Camera-type eye (tissue), 1 donor: ENCODE data around the gene RELL2. TPM values are rescaled to one million over a fixed set of nuclear protein-coding genes. Genes with fewer than 3 reads are reported as not detected.

Experiments used
- total RNA-seq: library from RNA; depleted of rRNA; stranded (reverse); fragments of >200 nt; gene quantifications from one replicate; pipeline ENCODE4 v1.2.3, GENCODE V29; 2014

RELL2 gene, protein sequence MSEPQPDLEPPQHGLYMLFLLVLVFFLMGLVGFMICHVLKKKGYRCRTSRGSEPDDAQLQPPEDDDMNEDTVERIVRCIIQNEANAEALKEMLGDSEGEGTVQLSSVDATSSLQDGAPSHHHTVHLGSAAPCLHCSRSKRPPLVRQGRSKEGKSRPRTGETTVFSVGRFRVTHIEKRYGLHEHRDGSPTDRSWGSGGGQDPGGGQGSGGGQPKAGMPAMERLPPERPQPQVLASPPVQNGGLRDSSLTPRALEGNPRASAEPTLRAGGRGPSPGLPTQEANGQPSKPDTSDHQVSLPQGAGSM
- 4.0 TPM for total RNA-seq

DNA sequence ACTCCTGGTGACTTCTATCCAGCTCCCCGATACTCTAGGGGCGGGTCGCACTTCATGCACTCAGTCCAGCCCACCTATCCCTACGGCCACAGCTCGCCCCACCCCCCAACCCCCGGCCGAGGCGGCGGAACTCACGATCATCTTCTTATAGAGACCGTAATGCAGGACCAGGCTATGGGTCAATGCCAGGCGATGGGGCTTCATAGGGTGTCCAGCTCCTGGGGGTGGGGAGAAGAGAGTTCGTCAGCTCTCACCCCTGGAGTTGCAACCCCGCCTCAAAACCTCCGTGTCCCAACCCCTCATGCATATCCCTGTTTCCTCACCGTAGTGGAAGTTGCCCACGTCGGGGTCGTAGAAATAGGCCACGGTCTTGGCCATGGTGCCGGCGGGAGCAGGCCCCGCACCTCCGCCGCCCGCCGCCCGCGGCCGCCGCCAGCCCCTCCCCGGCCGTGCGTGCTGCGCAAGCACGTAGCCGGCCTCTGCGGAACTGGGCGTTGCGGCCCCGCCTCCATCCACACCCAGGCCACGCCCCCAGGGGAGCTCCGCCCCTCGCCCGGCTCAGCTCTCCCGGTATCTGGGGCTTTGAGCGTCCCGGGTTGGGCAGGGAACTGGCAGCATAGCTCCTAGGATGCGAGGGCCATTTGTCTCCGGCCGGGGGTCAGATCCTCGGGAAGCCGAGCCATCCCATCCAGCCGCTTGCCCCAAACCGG lies at the start of gene RELL2, which contains the start of gene HDAC3:
RELL2 (plus strand) TSS at position 585 of the 710 bp plus-strand sequence. CDS start 1,229 bp downstream, outside the sequence.
HDAC3 (minus strand) TSS at position 437 of the 710 bp plus-strand sequence; CDS start at position 378, 59 bp downstream.

DNA sequence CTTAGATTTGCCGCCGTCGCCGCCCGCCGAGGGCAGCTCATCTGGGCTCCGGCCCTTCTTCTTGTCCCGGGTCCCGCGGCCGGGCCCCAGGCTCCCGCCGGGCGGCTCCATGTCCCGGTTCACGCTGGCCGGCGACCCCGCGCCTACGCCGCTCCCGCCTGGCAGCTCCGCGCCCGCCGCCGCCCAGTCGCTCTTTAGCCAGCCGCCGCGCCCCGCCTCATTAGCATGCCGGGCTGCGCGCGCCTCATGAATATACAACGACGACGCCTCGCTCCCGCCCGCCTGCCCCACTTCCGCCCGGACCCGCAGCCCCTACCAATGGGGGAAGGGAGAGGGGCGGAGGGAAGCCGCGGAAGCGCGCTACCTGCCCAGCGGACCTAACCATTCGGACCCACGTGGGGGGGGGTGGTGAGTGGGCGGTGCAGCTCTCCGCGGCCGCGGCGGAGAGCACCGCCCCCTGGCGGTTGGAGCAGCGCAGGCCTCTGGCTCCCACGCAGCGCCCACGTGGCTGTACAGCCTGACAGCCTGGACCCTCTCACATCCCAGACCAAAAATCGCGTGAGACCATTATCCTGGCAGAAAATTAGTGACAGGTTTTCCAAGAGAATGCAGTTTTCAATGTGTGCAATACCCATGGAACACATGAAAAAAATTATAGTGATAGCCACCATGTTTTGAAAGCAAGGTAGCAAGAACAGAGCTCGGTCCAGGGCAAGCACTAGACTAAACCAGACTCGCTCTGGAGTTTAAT lies 17.8 kb upstream of the RELL2 start, which contains the start of gene DIAPH1:
DIAPH1 (minus strand) TSS at position 197 of the 751 bp plus-strand sequence; CDS start at position 111, 86 bp downstream.

DNA sequence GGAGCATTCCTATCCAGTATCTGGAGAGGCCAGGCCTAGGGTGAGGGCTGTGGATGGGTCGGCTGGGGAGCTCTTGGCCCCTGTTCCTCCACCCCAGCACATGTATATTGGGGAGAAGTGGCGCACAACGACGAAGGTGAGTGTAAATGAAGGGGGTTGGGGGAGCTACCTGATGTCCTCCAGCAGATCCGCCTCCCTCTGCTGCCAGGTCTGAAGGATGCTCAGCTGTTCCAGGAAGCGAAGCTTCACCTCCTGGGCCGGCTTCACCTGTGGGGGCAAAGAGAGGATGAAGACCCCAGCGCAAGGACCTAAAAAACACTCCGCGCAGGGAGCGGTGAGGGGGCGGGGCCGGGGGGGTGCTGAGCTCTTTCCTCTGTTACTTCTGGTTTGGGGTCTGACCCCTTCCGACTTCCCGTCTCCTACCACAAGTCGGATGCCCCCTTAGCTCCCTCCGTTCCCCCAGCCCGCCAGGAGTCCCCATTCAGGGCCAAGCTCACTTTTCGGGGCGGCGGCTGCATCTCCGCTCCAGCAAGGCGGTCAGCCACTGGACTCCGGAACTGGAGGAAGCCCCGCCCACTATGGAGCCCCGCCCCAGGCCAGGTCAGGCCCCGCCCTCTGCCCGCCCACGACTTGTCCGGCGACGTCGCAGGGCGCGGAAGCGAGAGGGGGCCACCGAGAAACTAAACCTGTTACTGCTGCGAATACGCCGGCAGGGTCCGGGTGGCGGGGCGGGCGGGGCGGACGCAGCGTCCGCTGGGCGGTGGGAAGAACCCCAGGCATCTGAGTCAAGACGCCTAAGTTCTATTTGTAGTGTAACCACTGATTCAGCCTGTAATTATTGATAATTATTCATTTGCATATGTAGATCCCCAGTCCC lies 14.3 kb downstream of the RELL2 start, which contains the start of gene FCHSD1:
FCHSD1 (minus strand) TSS at position 568 of the 877 bp plus-strand sequence; CDS start at position 518, 50 bp downstream.

DNA sequence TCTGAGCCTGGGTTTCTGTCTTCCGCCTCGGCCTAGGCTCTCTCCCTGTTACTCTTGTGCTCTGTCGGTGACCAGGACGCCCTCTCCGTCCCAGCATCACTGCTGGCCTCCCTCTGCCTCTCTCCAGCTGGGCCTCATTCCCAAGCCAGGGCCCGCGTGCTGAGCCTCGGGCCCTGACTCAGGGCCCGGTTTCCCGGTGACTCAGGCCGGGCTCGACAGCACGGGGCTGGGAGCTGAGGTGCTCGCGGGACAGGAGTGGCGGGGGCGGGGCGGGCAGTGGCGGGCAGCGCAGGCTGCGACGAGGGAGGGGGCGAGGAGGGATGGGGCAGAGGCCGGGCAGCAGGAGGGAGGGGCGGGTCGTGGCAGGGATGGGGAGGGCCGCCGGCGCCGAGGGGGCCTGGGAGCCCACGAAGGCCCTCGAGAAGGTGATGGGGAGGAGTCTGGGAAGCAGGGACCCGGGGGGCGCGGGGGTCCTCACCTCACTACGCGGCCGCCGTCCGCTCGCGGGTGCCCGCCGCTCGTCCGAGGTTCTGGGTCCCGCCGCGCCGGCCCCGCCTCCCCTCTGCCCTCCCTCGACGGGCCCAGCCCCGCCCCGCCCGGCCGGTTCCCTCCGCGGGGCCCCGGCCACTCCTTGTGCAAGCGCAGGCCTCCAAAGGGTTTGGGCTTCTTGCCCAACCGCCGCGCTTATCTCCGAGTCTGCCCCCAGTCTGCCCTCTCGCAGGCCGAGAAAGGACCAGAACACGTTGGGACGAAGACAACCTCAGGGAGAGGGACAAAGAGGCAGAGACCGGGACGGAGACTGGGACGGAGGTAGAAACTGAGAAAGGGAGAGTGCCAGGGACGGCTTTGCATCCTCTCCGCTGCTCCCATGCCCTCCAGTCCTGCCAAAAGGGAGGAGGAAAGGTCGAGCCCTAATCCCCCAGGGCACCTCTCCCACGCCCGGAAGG lies 45.2 kb downstream of the RELL2 start, which contains the start of gene ARAP3:
ARAP3 (minus strand) TSS at position 536 of the 947 bp plus-strand sequence. CDS start 1,744 bp downstream, outside the sequence.

Other genes with a start within 250 kb of the RELL2 start
- 20.7 TPM for gene PCDHGB4, start 249.3 kb upstream of the RELL2 start, total RNA-seq
- 10.1 TPM for gene PCDHGA8, start 244.4 kb upstream of the RELL2 start, total RNA-seq
- 23.4 TPM for gene PCDHGB5, start 239.1 kb upstream of the RELL2 start, total RNA-seq
- gene PCDHGA9, start 234.2 kb upstream of the RELL2 start, total RNA-seq: 21.7 TPM
- gene PCDHGB6, start 229.0 kb upstream of the RELL2 start, total RNA-seq: 15.1 TPM
- gene PCDHGA10, start 224.0 kb upstream of the RELL2 start, total RNA-seq: 15.6 TPM
- 26.6 TPM for gene PCDHGB7, start 219.3 kb upstream of the RELL2 start, total RNA-seq
- 19.0 TPM for gene PCDHGA11, start 215.9 kb upstream of the RELL2 start, total RNA-seq
- gene PCDHGA12, start 206.5 kb upstream of the RELL2 start, total RNA-seq: 12.6 TPM
- 79.3 TPM for gene PCDHGC3, start 161.0 kb upstream of the RELL2 start, total RNA-seq
- 25.1 TPM for gene PCDHGC4, start 152.0 kb upstream of the RELL2 start, total RNA-seq
- 6.6 TPM for gene PCDHGC5, start 147.9 kb upstream of the RELL2 start, total RNA-seq
- gene DIAPH1, start 18.0 kb upstream of the RELL2 start, total RNA-seq: 28.9 TPM
- 51.2 TPM for gene HDAC3, start 148 bp upstream of the RELL2 start, total RNA-seq
- gene FCHSD1, start 14.4 kb downstream of the RELL2 start, total RNA-seq: 20.8 TPM
- gene ARAP3, start 45.2 kb downstream of the RELL2 start, total RNA-seq: 8.0 TPM
- 23.0 TPM for gene PCDH1, start 241.4 kb downstream of the RELL2 start, total RNA-seq